GM19035 (cell line): ENCODE results near the gene EHMT2.
"Not testable (repeated sequence)": the region's sequence is repeated elsewhere in the genome, so short reads cannot be mapped to it uniquely, and the experiment has no call there.

Experiments
- ATAC-seq: cut with Tn5 transposase; IDR thresholded peaks from one replicate; pipeline ENCODE4 v1.9.1; 2021; ENCODE audit not compliant: unreplicated experiment

The EHMT2 gene

DNA sequence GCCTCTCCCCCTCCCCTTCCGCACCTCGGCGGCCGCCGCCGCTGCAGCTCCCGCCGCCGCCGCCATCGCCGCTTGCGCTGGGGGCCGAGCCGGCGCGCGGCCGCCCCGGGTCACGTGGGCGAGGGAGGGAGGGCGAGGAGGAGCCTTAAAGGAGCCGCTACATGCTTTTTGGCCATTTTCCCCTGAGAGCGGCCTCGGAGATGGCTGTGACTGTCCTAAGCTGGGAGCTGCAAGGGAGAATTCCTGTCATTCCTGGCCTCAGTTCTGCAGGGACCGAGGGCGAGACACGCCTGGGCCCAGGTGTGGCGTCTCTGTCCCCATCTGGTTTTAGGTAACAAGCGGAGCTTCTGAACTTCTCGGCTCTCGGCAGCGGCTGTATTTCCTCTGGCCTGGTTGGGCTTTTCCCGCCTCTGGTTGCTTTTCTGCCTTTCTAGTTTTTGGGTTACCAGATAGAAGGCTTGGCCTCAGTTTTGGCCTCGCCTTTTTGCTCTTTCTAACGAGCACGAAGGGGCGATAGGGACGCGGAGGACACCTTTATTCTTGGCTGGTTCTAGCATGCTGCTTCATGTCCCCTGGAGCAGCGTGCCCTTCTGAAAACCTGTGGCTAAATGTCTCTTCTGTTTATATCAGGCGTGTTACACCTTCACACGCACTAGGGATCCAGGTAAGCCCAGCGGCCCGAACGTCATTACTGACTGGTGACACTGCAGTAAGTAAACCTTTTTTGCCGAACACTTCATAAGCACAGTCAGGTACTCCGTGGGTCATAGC lies at the start of gene EHMT2:
TSS of gene EHMT2 (minus strand) at position 87 of the 771 bp plus-strand sequence. CDS start at position 66, 21 bp downstream.
- peak; percentile 48 for ATAC-seq

DNA sequence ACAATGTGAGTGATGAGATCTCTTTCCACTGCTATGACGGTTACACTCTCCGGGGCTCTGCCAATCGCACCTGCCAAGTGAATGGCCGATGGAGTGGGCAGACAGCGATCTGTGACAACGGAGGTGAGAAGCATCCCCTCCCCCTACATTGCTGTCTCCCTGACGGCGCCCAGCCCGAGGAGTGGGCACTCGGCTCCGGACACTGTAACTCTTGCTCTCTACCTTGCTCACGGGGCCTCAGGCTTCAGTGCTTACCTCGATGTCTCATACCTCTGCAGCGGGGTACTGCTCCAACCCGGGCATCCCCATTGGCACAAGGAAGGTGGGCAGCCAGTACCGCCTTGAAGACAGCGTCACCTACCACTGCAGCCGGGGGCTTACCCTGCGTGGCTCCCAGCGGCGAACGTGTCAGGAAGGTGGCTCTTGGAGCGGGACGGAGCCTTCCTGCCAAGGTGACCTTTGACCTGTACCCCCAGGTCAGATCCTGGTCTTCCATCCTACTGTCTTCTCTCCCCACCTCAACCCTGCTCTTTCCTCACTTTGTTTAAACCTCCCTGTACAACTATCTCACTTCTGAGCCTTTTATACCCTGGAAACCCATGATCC lies 49.7 kb upstream of the EHMT2 start:
- no peak for ATAC-seq

DNA sequence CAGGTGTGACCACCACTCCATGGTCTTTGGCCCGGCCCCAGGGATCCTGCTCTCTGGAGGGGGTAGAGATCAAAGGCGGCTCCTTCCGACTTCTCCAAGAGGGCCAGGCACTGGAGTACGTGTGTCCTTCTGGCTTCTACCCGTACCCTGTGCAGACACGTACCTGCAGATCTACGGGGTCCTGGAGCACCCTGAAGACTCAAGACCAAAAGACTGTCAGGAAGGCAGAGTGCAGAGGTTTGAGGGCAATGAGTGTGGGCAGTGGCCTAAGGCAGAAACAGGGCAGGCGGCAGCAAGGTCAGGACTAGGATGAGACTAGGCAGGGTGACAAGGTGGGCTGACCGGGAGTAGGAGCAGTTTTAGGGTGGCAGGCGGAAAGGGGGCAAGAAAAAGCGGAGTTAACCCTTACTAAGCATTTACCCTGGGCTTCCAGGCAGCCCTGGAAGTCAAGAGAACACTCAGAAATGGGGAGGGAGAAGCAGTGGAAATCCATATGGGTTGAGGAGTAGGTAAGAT lies 48.9 kb upstream of the EHMT2 start:
- no peak for ATAC-seq

DNA sequence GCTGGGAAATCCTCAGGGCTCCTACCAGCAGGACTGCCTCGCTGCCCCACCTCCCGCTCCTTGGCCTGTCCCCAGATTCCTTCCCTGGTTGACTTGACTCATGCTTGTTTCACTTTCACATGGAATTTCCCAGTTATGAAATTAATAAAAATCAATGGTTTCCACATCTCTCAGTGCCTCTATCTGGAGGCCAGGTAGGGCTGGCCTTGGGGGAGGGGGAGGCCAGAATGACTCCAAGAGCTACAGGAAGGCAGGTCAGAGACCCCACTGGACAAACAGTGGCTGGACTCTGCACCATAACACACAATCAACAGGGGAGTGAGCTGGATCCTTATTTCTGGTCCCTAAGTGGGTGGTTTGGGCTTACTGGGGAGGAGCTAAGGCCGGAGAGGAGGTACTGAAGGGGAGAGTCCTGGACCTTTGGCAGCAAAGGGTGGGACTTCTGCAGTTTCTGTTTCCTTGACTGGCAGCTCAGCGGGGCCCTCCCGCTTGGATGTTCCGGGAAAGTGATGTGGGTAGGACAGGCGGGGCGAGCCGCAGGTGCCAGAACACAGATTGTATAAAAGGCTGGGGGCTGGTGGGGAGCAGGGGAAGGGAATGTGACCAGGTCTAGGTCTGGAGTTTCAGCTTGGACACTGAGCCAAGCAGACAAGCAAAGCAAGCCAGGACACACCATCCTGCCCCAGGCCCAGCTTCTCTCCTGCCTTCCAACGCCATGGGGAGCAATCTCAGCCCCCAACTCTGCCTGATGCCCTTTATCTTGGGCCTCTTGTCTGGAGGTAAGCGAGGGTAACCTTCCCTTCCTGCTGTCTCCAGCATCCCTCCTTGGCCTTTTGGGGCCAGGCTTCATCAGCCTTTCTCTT lies 48.2 kb upstream of the EHMT2 start, which contains the start of gene CFB:
TSS of gene CFB (plus strand) at position 589 of the 863 bp plus-strand sequence. CDS start at position 716, 127 bp downstream.
- ATAC-seq: no peak

DNA sequence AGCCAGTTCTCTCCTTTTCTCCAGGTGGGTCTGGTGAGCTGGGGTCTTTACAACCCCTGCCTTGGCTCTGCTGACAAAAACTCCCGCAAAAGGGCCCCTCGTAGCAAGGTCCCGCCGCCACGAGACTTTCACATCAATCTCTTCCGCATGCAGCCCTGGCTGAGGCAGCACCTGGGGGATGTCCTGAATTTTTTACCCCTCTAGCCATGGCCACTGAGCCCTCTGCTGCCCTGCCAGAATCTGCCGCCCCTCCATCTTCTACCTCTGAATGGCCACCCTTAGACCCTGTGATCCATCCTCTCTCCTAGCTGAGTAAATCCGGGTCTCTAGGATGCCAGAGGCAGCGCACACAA lies 47.6 kb upstream of the EHMT2 start:
- no peak for ATAC-seq

DNA sequence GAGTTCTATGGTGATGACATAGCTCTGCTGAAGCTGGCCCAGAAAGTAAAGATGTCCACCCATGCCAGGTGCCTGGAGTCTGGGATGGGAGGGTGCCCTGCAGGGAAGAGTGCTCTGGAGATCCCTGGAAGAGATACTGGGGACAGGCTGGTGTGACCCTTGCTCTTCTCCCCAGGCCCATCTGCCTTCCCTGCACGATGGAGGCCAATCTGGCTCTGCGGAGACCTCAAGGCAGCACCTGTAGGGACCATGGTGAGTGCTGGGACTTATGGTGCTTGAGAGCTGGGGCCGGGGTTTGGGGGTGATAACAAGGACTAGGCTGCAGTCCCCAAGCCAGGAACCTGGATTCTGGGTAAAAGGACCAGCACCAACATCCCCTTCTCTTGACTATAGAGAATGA lies 46.2 kb upstream of the EHMT2 start:
- no peak for ATAC-seq

DNA sequence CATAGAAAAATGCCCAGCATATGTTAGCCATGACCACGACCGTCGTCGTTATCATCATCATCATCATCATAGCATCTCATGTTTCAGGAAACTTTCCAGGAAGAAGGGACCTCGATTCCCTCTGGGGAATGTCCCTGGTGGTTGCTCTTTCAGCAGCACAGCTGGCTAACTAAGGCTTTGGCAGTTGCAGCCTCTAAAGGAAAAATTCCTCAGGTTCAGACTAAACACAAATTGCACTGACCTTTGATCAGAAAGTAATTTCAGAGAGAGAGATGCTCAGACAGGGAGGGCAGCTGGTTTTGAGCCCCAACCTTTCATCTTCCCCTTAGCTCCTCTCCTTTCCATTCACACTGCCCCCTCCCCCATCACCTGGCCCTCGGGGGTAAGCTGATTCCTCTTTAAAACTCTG lies 42.8 kb upstream of the EHMT2 start:
- ATAC-seq: no peak

- no peak for ATAC-seq
Measured at GRCh38 chr6:31935823-31936222, 38.3 kb upstream of the EHMT2 start.

DNA sequence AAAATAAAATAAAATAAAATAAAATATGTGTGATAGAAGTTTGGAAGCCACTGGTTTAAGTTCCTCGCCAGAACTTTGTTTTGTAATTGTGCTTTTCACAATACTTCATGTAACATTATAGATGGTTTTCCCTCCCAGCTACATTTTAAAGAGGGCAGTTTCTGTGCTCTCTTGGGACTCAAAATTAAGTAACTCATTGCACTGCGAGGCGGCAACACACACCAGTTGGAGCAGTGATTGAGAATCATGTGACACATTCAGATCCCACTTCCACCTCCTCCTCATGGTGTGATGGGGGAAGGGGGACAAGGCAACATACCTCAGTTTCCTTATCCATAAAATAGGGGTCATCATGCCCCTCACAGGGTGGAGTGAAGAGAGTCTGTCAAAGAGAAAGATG lies 37.5 kb upstream of the EHMT2 start:
- no peak for ATAC-seq

DNA sequence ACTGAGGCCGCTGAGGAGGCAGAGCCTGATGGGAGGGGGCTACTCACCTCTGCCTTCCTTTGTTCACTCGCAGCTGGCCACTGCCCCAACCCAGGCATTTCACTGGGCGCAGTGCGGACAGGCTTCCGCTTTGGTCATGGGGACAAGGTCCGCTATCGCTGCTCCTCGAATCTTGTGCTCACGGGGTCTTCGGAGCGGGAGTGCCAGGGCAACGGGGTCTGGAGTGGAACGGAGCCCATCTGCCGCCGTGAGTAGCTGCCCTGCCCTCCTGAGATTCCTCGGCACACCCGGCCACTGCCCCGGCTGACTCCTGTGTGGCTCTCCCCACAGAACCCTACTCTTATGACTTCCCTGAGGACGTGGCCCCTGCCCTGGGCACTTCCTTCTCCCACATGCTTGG lies 36.0 kb upstream of the EHMT2 start:
- ATAC-seq: no peak

- not testable (repeated sequence) for ATAC-seq
Measured at GRCh38 chr6:31932137-31932536, 34.6 kb upstream of the EHMT2 start.

- ATAC-seq: no peak
Measured at GRCh38 chr6:31930962-31931361, 33.5 kb upstream of the EHMT2 start.

DNA sequence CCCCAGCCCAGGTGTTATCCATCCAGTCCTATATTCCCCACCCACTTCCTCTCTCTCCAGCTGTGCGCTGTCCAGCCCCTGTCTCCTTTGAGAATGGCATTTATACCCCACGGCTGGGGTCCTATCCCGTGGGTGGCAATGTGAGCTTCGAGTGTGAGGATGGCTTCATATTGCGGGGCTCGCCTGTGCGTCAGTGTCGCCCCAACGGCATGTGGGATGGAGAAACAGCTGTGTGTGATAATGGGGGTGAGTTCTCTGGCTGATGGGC lies 31.1 kb upstream of the EHMT2 start:
- no peak for ATAC-seq

DNA sequence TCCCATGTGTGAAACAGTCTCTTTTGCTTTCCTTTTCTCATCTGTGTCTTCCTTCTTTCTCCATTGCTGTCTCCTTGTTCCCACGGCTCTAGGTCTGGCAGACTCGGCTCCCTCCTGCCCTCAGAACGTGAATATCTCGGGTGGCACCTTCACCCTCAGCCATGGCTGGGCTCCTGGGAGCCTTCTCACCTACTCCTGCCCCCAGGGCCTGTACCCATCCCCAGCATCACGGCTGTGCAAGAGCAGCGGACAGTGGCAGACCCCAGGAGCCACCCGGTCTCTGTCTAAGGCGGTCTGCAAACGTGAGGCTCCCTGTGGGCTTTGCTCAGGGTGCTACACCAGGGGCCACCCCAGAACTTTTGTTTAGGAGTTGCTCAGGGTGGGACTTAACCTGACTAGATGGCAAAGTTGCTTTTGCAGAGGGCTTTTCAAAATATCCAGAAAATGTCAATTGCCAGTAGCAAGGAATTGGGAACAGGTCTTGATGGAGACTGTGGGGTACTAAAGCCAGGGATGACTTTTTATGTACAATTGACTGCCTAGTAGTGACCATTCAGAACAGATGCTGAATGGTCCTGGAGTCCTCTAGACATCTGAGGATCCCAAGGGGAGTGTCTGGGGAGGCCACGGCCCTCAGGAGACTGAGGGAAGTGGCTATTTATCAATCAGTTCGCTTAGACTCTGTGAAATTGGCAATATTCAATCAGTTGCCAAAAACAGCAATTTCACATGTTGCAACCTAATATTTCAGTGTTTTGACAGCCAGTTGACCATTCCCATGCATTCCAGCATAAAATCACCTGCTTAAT lies 30.6 kb upstream of the EHMT2 start:
- ATAC-seq: no peak

DNA sequence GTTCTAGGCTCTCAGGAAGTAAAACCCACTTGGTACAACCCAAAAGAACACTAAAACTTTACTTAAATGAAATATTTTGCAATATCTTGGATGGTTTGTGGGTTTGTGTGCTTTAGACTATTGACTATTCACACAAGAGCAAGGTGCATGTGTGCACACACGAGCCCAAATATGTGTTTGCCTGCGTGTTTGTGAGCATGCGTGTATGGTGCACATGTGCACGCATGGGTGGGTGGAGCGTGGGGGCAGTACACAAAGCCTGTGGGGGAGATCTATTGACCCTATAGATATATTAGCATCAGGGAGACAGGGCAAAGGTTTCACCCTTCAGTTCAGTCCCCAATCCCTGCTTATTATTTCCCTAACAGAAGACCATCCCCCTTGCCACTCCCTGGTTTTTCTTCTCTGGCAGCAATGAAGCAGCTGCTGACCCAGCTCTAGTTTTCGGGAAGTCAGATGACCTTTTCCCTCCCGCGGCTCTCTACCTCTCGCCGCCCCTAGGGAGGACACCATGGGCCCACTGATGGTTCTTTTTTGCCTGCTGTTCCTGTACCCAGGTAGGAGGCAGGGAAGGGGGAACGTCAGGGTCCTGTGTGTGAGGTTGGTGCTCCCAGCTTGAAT lies 29.9 kb upstream of the EHMT2 start, which contains the start of gene C2:
TSS of gene C2 (plus strand) at position 476 of the 621 bp plus-strand sequence. CDS start at position 512, 36 bp downstream.
- ATAC-seq: no peak

DNA sequence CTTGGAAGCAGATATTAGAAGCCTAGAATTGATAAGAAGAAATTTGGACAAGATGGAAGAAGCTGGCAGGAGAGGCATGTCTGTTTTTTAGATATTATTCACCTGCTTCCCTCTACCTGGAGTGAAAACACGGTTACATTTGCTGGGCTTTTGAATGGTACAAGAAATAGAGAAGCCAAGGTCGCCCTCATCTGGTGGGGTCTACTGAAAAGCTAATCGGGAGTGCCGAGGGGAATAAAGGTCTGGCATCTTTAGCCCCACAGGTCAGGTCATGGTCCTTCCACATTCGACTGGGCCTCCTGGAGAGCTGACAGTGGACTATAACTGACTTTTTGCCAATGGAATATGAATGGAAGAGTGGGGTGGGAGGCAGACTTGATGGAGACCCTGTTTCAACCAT lies 25.4 kb upstream of the EHMT2 start:
- ATAC-seq: no peak

DNA sequence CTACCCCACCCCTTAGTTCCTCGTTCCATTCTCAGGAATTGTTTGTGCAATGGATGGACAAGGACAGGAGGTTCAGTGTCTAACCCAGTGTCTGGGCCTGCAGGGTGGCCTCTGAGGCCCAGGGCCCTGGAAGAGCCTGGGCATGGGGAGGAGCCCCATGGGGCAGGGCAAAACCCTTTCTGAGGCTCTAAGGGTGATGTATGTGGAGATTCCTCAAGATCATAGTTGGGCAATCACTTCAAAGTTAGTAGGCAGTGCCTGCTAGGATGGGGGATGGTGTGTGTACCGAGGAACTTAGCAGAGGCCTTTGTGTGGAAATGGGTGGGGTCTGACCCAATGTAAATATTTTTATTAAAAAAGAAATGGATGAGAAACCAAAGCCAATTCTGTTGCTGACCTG lies 23.3 kb upstream of the EHMT2 start:
- no peak for ATAC-seq

- no peak for ATAC-seq
Measured at GRCh38 chr6:31919624-31920303, 22.3 kb upstream of the EHMT2 start.

- no peak for ATAC-seq
Measured at GRCh38 chr6:31918069-31918720, 20.7 kb upstream of the EHMT2 start.
